RPMI8226 (cell line): Measurements from ENCODE around the gene NDFIP2.
"Not testable (repeated sequence)": the region's sequence is repeated elsewhere in the genome, so short reads cannot be mapped to it uniquely, and the experiment has no call there.

Experiments used
- DNase-seq: peaks from one replicate; pipeline ENCODE4 v3.0.0-alpha.2; 2015

The NDFIP2 gene

GRCh38 chr13:79541426-79542049 is 60.6 kb downstream of the NDFIP2 start:
- DNase-seq: peak; percentile 48

- no peak for DNase-seq
These were observed 62.9 kb downstream of the NDFIP2 start for GRCh38 chr13:79543883-79544282.

DNA sequence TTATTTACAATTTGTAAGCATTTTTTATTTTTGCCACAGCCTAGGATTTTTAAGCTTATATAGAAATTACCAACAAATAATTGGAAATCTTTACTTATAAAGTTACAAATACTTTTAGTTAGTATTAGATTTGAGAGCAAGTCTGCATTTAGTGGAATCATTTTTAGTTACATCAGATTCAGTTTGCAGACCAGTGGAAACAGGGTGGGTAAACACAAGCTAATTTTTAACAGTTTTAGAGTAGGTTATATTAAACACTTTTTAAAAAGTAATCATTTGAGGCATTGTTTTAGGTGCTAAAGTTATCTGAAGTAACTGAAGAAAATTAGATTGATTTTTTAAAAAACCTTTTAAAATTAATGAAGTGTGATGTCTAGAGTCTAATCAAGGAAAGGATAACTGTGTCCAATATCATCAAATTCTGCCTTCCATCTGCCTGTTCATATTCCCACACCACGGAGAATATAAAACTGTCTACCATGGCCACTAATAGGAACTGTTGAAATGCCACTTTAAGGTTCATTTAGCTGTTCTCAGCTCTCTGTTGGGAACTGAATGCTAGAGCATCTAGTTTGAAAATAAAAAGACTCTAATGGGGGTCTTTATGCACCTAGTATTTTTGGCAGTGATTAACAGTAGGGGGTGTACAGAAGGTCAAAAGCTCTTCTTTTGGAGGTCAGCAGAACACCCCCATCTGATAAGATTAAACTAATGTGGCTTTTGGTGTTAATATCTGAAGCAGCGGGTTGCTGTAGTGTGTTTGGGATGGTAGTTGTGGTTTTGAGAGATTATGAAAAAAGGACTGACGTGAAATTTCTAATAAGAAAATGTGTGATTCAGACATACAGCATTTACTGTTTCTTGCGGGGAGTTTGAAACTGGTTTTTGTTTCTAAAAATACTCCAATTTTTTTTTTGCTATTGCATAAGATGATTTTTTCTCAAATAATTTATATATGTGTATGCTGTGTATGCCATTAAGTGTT is 66.5 kb downstream of the NDFIP2 start:
- DNase-seq: no peak

- no peak for DNase-seq
These were observed 67.9 kb downstream of the NDFIP2 start for GRCh38 chr13:79548902-79549301.

GRCh38 chr13:79549355-79550106 is 68.6 kb downstream of the NDFIP2 start:
- DNase-seq: no peak

- DNase-seq: no peak
These were observed 76.7 kb downstream of the NDFIP2 start for GRCh38 chr13:79557666-79558065.

DNA sequence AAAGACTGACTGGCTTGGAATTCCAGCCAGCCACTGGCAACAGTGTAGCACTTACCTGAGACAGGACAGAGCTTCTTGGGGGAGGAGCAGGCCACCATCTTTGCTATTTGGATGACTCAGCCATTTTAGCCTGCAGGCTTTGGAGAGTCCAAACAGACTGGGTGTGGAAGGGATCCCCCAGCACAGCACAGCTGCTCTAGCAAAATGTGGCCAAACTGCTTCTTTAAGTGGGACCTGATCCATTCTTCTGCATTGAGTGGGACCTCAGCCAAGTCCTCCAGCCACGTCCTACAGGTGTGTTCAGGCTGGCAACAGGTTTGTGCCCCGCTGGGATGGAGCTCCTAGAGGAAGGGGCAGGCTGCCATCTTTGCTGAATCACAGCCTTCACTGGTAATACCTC is 80.0 kb downstream of the NDFIP2 start:
- no peak for DNase-seq

DNA sequence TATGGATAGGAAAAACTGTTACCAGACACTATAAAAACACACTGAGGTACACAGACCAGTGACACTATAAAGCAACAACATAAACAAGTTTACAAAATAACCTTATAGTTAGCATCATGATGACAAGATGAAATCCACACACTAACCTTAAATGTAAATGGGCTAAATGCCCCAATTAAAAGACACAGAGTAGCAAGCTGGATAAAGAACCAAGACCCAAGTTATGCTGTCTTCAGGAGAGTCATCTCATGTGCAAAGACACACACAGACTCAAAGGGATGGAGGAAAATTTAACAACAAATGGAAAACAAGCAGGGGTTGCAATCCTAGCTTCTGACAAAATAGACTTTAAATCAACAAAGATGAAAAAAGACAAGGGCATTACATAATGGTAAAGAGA is 81.6 kb downstream of the NDFIP2 start:
- no peak for DNase-seq

GRCh38 chr13:79566118-79566517 is 85.2 kb downstream of the NDFIP2 start:
- DNase-seq: no peak

DNA sequence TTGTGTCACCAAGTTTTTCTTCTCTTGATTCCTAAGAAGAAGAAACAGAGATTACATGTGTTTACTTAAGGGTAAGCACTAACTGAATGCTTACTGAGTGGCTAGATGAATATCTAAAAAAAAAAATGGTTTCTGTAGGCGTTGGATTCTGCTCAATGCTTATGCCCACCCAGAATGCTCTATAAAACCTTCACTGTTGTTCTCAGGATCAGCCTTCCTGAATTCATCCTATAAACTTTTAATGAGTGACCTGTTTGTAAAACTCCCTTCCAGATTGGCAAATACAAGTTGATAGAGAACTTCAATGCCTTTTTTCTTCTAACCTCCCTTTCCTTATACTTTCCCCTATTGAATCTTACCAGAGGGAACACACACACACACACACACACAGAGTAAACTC is 90.2 kb downstream of the NDFIP2 start:
- no peak for DNase-seq

DNA sequence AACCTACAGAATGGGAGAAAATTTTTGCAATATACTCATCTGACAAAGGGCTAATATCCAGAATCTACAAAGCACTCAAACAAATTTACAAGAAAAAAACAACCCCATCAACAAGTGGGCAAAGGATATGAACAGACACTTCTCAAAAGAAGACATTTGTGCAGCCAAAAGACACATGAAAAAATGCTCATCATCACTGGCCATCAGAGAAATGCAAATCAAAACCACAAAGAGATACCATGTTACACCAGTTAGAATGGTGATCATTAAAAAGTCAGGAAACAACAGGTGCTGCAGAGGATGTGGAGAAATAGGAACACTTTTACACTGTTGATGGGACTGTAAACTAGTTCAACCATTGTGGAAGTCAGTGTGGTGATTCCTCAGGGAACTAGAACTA is 92.9 kb downstream of the NDFIP2 start:
- DNase-seq: not testable (repeated sequence)

GRCh38 chr13:79581870-79582315 is 100.9 kb downstream of the NDFIP2 start:
- DNase-seq: no peak

DNA sequence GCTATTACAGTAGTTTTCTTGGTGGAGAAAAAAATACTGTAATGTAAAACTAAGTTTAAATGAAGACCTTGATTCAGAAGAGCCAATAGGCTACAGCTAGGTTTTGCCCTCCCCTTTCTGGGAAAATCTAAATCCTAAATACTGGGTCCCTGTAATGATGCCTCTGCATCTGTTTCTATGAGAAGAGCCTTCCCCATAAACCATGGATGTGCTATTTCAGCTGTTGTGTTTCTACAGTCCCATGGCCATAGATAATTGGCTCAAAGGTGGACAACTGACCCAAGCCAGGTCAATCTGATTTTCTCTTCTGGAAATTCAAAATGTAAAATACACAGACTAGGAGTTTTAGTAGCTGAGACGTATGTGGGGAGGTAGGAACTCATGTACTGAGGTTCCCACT is 101.9 kb downstream of the NDFIP2 start:
- DNase-seq: no peak

DNA sequence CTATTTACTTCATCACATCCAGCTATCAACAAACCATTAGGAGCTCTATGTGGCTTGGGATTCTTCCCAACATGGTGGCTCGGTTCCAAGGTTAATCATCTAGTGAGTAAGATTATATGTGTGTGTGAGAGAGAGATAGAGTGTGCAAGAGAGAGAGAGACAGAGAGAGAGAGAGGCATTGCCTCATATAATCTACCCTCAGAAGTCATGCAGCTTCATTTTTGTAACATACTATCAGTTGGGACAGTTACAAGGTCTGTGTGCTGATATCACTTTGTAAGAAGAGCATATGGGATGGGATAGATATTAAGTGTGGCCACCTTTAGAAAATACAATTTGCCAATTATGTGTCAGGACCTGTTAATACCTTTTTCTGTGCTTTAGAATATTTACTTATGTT is 104.1 kb downstream of the NDFIP2 start:
- no peak for DNase-seq

- DNase-seq: peak; percentile 15
These were observed 108.8 kb downstream of the NDFIP2 start for GRCh38 chr13:79589603-79590393.

GRCh38 chr13:79590394-79590676 is 109.4 kb downstream of the NDFIP2 start:
- DNase-seq: no peak

GRCh38 chr13:79591493-79591892 is 110.5 kb downstream of the NDFIP2 start:
- no peak for DNase-seq

DNA sequence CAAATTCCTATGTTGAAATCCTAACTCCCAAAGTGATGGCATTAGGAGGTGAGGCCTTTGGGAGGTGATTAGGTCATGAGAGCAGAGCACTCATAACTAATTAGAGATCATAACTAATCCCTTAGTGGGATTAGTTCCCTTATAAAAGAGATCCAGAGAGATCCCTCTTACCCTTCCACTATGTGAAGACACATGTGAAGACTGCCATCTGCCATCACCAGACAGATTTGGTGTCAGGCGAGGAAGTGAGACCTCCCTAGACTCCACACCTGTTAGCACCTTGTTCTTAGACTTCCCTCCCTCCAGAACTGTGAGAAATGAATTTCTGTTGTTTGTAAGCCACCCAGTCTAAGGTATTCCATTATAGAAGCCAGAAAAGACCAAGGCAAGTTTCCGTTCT is 112.2 kb downstream of the NDFIP2 start:
- DNase-seq: no peak

DNA sequence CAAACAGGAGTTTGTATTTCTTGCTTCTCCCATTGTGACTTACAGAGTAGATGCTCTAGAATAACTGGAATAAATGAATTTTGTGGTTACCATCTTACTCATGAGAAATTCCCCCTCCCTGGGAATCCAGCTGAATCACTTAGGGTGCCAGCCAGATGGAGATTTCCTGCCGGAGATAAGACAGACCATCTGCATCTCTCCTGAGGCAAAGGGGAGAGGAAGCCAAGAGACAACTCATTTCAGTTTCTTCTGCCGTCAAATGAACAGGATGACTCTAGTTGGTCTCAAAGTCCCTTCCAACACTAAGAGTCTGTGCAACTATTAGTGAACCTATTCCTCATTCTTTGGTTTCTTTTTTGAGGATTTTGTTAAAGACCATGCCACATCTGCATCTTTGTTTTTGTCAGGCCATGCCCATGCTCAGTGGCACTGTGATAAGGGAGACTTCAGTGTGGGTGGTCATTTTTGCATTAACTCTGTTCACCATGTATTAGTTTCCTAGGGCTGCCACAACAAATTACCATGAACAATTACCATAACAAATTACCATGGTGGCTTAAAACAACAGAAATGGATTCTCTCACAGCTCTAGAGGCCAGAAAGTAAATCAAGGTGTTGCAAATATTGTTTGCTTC is 112.8 kb downstream of the NDFIP2 start:
- no peak for DNase-seq

DNA sequence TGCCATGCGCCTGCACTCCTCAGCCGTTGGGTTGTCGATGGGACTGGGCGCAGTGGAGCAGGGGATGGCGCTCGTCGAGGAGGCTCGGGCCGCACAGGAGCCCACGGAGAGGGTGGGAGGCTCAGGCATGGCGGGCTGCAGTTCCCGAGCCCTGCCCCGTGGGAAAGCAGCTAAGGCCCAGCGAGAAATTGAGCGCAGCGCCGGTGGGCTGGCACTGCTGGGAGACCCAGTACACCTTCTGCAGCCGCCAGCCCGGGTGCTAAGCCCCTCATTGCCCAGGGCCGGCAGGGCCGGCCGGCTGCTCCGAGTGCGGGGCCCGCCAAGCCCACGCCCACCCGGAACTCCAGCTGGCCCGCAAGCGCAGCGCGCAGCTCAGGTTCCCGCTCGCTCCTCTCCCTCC is 119.2 kb downstream of the NDFIP2 start:
- DNase-seq: not testable (repeated sequence)

GRCh38 chr13:79602936-79603335 is 122.0 kb downstream of the NDFIP2 start:
- no peak for DNase-seq

DNA sequence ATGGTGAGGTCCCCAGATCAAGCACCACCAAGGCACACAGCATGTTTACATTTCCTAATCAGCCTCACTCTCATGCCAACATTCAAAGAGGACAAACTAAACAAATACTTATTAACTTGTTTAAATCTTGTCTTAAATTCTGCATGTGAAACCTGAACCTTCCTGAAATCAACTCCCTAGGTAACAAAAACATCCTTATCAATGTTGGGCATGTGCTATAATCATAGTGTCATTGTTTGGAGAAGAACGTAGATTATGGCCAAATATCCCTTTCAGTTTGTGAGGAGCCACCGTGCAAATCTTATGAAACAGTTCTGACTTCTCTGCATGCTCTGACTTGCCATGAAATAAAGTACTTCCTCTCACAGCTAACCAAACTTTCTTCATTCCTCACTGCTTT is 123.8 kb downstream of the NDFIP2 start:
- DNase-seq: no peak
